Measurements from ENCODE around the gene B4GALT5.

B4GALT5 gene

GRCh38 chr20:49660912-49661311, 52.8 kb downstream of the B4GALT5 start:
- no peak for DNase-seq (ENCODE audit: low read depth)
- H3K4me3 ChIP-seq (ENCODE audit: low read depth, low read length), result no peak overlapping the region
- TF ChIP-seq CTCF (conservative IDR thresholded peaks at IDR 0.05; ENCODE audit: low read depth, low read length), result no peak

GRCh38 chr20:49659056-49659455, 54.6 kb downstream of the B4GALT5 start:
- DNase-seq (ENCODE audit: low read depth), result no peak
- TF ChIP-seq CTCF (conservative IDR thresholded peaks at IDR 0.05; ENCODE audit: low read depth, low read length), result no peak
- no peak overlapping the region for H3K4me3 ChIP-seq (ENCODE audit: low read depth, low read length)

GRCh38 chr20:49658508-49658907, 55.2 kb downstream of the B4GALT5 start:
- DNase-seq (ENCODE audit: low read depth), result no peak
- no peak for TF ChIP-seq CTCF (conservative IDR thresholded peaks at IDR 0.05; ENCODE audit: low read depth, low read length)
- H3K4me3 ChIP-seq (ENCODE audit: low read depth, low read length), result no peak overlapping the region

- no peak for DNase-seq (ENCODE audit: low read depth)
- no peak for TF ChIP-seq CTCF (conservative IDR thresholded peaks at IDR 0.05; ENCODE audit: low read depth, low read length)
- H3K4me3 ChIP-seq (ENCODE audit: low read depth, low read length), result no peak overlapping the region
Measured at GRCh38 chr20:49657118-49657901, 56.4 kb downstream of the B4GALT5 start.

GRCh38 chr20:49656304-49656703, 57.4 kb downstream of the B4GALT5 start:
- no peak for DNase-seq (ENCODE audit: low read depth)
- no peak for TF ChIP-seq CTCF (conservative IDR thresholded peaks at IDR 0.05; ENCODE audit: low read depth, low read length)
- H3K4me3 ChIP-seq (ENCODE audit: low read depth, low read length), result no peak overlapping the region

- H3K4me3 ChIP-seq (ENCODE audit: low read depth, low read length), result no peak overlapping the region
- no peak for DNase-seq (ENCODE audit: low read depth)
- no peak for TF ChIP-seq CTCF (conservative IDR thresholded peaks at IDR 0.05; ENCODE audit: low read depth, low read length)
Measured at GRCh38 chr20:49653925-49654434, 59.7 kb downstream of the B4GALT5 start.

- no peak for DNase-seq (ENCODE audit: low read depth)
- TF ChIP-seq CTCF (conservative IDR thresholded peaks at IDR 0.05; ENCODE audit: low read depth, low read length), result no peak
Measured at GRCh38 chr20:49649672-49650071, 64.0 kb downstream of the B4GALT5 start.

More at GRCh38 chr20:49649672-49650071, 64.0 kb downstream of the B4GALT5 start:
- H3K4me3 ChIP-seq (ENCODE audit: low read depth, low read length), result no peak overlapping the region

Data from choroid plexus epithelial cell (primary cell).